Calu3 (cell line): Measurements from ENCODE around the gene DRC1. TPM values are rescaled to one million over a fixed set of nuclear protein-coding genes. Genes with fewer than 3 reads are reported as not detected.
A peak's percentile ranks its signal among the peaks of the same experiment; 100 is the strongest.

ENCODE experiments used
- BruUV-seq: library from RNA; stranded (reverse); fragments of 400-500 nt; replicated peaks from 2 replicates; lab custom pipeline; 2021; lab: Mats Ljungman, UMichigan
- CTCF ChIA-PET: fragments of 300-600 bp; sonication (Branson Sonifier 250); formaldehyde crosslinking; loops from one replicate; lab custom pipeline; 2022; ENCODE audit warnings: antibody characterized with exemption; lab: Charles Lee
- DNase-seq: peaks from one replicate; pipeline ENCODE4 v3.0.0; 2022
- H3K27ac Mint-ChIP-seq: one replicate; pipeline ENCODE4 v1.8.0; 2022; ENCODE audit warnings: mixed read lengths; ENCODE audit not compliant: unreplicated experiment
- H3K27me3 Mint-ChIP-seq: one replicate; pipeline ENCODE4 v1.8.0; 2022; ENCODE audit warnings: mixed read lengths; ENCODE audit not compliant: unreplicated experiment
- H3K36me3 Mint-ChIP-seq: one replicate; pipeline ENCODE4 v1.8.0; 2022; ENCODE audit warnings: mild to moderate bottlenecking, moderate library complexity, mixed read lengths; ENCODE audit not compliant: insufficient read depth, unreplicated experiment
- H3K4me1 Mint-ChIP-seq: one replicate; pipeline ENCODE4 v1.8.0; 2022; ENCODE audit warnings: mild to moderate bottlenecking, low read depth, mixed read lengths; ENCODE audit not compliant: unreplicated experiment
- H3K4me3 Mint-ChIP-seq: one replicate; pipeline ENCODE4 v1.8.0; 2022; ENCODE audit warnings: mild to moderate bottlenecking, low read depth, moderate library complexity, mixed read lengths; ENCODE audit not compliant: unreplicated experiment
- H3K9me3 Mint-ChIP-seq: one replicate; pipeline ENCODE4 v1.8.0; 2022; ENCODE audit warnings: low read depth, mixed read lengths; ENCODE audit not compliant: unreplicated experiment
- intact Hi-C: fragments of 100-400 bp; cut with micrococcal nuclease; formaldehyde crosslinking; loops from one replicate; pipeline ENCODE4 v1.10.0; 2022; ENCODE audit not compliant: unreplicated experiment
- total RNA-seq: library from RNA; stranded (reverse); gene quantifications from 2 replicates; pipeline ENCODE4 v1.2.3, GENCODE V29; 2022
- TF ChIP-seq, protein P1 (sequence below): fragments of 200-600 bp; IDR thresholded peaks from one replicate; pipeline ENCODE4 v1.8.0; 2022; ENCODE audit warnings: antibody characterized with exemption; ENCODE audit not compliant: unreplicated experiment

Gene DRC1
- total RNA-seq, 1 experiment from 2014 or later, result not detected

- H3K27ac Mint-ChIP-seq, result no peak overlapping the region
- CTCF ChIA-PET, result interaction anchor here (1.0 kb wide), 1 partner anchor 12 kb away, joined by 3 read pairs; no protein-coding TSS in a partner anchor
- intact Hi-C loops, result loop anchor here (5.0 to 10.0 kb wide), 2 partner anchors 114 to 152 kb away; no protein-coding TSS in a partner anchor
Observed at GRCh38 chr2:26469092-26469710, 67.5 kb downstream of the DRC1 start.

GRCh38 chr2:26469955-26470354 is 68.2 kb downstream of the DRC1 start:
- intact Hi-C loops, result loop anchor here (5.0 to 10.0 kb wide), 2 partner anchors 115 to 153 kb away; no protein-coding TSS in a partner anchor
- no TSS peak for BruUV-seq
- no peak overlapping the region for H3K4me3 Mint-ChIP-seq
- TF ChIP-seq, protein P1, sequence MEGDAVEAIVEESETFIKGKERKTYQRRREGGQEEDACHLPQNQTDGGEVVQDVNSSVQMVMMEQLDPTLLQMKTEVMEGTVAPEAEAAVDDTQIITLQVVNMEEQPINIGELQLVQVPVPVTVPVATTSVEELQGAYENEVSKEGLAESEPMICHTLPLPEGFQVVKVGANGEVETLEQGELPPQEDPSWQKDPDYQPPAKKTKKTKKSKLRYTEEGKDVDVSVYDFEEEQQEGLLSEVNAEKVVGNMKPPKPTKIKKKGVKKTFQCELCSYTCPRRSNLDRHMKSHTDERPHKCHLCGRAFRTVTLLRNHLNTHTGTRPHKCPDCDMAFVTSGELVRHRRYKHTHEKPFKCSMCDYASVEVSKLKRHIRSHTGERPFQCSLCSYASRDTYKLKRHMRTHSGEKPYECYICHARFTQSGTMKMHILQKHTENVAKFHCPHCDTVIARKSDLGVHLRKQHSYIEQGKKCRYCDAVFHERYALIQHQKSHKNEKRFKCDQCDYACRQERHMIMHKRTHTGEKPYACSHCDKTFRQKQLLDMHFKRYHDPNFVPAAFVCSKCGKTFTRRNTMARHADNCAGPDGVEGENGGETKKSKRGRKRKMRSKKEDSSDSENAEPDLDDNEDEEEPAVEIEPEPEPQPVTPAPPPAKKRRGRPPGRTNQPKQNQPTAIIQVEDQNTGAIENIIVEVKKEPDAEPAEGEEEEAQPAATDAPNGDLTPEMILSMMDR, result no peak
- DNase-seq, result no peak
- H3K9me3 Mint-ChIP-seq, result no peaks in the 10 kb centered on the region
- H3K27ac Mint-ChIP-seq, result no peak overlapping the region
- no peaks in the 10 kb centered on the region for H3K36me3 Mint-ChIP-seq
- no peaks in the 10 kb centered on the region for H3K4me1 Mint-ChIP-seq
- no peaks in the 10 kb centered on the region for H3K27me3 Mint-ChIP-seq
- CTCF ChIA-PET, result interaction anchor here (1.0 kb wide), 1 partner anchor 13 kb away, joined by 3 read pairs; no protein-coding TSS in a partner anchor

More at GRCh38 chr2:26469092-26469710, 67.5 kb downstream of the DRC1 start:
- Mint-ChIP-seq H3K4me3 (no peak overlapping the region), H3K9me3 (no peaks in the 10 kb centered on the region), H3K36me3 (no peaks in the 10 kb centered on the region), H3K27me3 (no peaks in the 10 kb centered on the region), H3K4me1 (no peaks in the 10 kb centered on the region)
- TF ChIP-seq, protein P1, result peak; percentile 89
- DNase-seq, result peak; percentile 72
- BruUV-seq, result no TSS peak

DNA sequence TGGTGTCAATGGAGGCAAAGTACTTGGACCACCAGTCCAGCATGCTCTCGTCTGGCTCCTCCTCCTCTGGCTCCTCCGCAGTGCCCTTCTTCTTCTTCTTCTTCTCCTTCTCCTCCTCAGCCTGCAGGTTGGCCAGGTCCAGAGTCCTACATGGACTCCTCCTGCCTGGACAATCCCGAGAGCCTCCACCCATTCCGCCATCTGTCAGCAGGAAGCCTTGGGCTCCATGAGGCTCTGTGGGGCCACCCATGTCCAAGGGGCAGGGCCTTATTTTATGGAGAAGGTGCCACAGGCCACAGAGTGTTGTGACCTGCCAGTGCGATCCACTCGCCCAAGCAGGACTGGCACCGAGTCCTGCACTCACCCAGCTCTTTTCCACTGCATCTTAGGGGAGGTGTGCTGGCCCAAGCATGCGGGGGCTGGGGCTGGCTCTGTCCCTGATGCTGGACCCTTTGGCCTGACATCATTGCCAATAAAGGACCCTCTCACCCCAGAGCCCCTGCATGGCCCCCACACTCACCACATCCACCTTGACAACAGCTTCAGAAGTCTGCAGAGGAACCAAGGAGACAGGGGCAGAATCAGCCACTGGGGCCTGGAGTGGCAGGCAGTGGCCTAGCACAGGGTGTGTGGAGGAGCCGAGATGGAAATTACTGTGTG is 69.0 kb downstream of the DRC1 start:
- intact Hi-C loops, result no loop called here
- no peak for DNase-seq
- Mint-ChIP-seq H3K4me3 (no peak overlapping the region), H3K27ac (no peak overlapping the region), H3K9me3 (no peaks in the 10 kb centered on the region), H3K4me1 (no peaks in the 10 kb centered on the region), H3K27me3 (no peaks in the 10 kb centered on the region), H3K36me3 (no peaks in the 10 kb centered on the region)
- CTCF ChIA-PET, result no interaction called here
- BruUV-seq, result no TSS peak
- TF ChIP-seq, protein P1, result no peak

DNA sequence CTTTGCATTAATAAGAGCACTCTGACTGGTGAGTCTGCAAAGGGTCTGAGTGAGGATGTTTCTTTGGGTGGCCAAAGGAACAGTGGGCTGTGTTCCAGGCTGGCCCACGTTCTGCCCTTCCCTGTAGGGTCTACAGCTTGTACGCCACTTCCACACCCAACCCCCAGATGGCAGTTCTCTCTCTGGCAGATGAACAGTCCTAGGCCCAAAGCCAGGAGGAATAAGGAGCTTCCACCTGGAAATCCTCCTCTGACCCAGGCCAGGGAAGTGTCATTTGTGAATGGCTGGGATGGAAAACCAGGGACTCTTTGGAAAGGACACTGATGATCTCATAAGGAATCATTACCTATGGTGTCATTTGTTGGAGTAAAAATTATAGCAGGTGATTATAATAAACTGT is 69.6 kb downstream of the DRC1 start:
- intact Hi-C loops, result no loop called here
- CTCF ChIA-PET, result no interaction called here
- DNase-seq, result no peak
- no peaks in the 10 kb centered on the region for H3K27me3 Mint-ChIP-seq
- no TSS peak for BruUV-seq
- TF ChIP-seq, protein P1, result no peak
- no peaks in the 10 kb centered on the region for H3K36me3 Mint-ChIP-seq
- no peak overlapping the region for H3K4me3 Mint-ChIP-seq
- H3K4me1 Mint-ChIP-seq, result no peaks in the 10 kb centered on the region
- H3K27ac Mint-ChIP-seq, result no peak overlapping the region
- H3K9me3 Mint-ChIP-seq, result no peaks in the 10 kb centered on the region
